ENCODE data around the gene C19orf81. TPM values are rescaled to one million over a fixed set of nuclear protein-coding genes. Genes with fewer than 3 reads are reported as not detected.

The C19orf81 gene
- total and polyA plus RNA-seq, 5 donors = 0.52 to 1.5 (median 1.5) TPM; not detected in 2

- no peak for DNase-seq
- no peak overlapping the region for H3K27ac ChIP-seq (ENCODE audit: low read length)
- WGBS = 74% methylated on average over 20 of the region's 20 CpGs
- no peak overlapping the region for H3K4me3 ChIP-seq (ENCODE audit: low read length)
- intact Hi-C loops (cut with DNase I) = no loop called here
- ATAC-seq = no peak
- peaks cover 4% of the 10 kb centered on the region for H3K9me3 ChIP-seq (ENCODE audit: control insufficient read depth, low read length)
- no peaks in the 10 kb centered on the region for H3K4me1 ChIP-seq (ENCODE audit: control insufficient read depth, insufficient read depth, low read length)
- no peaks in the 10 kb centered on the region for H3K27me3 ChIP-seq (ENCODE audit: control insufficient read depth, insufficient read depth)
These were observed 17.0 kb upstream of the C19orf81 start for GRCh38 chr19:50632151-50632835.

GRCh38 chr19:50633359-50633758 lies 15.9 kb upstream of the C19orf81 start:
- DNase-seq = no peak

DNA sequence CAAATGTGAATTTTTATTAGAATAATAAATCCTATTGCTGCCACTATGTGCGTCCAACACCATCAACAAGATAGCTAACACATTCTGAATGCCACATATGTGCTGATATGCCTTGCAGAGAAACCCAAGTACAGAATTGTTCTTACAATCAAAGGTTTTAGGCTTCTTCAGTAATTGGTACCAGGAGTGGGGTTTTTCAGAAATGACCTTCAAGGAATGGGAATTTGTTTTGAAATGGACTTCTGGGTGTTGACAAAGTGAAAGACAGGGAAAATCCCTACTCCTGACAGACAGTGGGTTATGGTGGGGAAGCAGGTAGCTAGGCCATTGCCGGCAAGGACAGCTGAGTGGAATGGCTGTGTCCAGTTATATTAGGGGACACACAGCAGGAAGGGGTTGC lies 15.3 kb upstream of the C19orf81 start:
- Histone ChIP-seq H3K4me3 (ENCODE audit: low read length) (no peak overlapping the region), H3K4me1 (ENCODE audit: control insufficient read depth, insufficient read depth, low read length) (no peaks in the 10 kb centered on the region), H3K9me3 (ENCODE audit: control insufficient read depth, low read length) (peaks cover 4% of the 10 kb centered on the region), H3K27ac (ENCODE audit: low read length) (no peak overlapping the region), H3K27me3 (ENCODE audit: control insufficient read depth, insufficient read depth) (no peaks in the 10 kb centered on the region)
- WGBS = 96% methylated on average over 2 of the region's 2 CpGs
- ATAC-seq (no peak), DNase-seq (no peak)
- intact Hi-C loops (cut with DNase I) = no loop called here

More at GRCh38 chr19:50633359-50633758, 15.9 kb upstream of the C19orf81 start:
- no peak overlapping the region for H3K4me3 ChIP-seq (ENCODE audit: low read length)
- H3K27me3 ChIP-seq (ENCODE audit: control insufficient read depth, insufficient read depth) = no peaks in the 10 kb centered on the region
- 71% methylated on average over 2 of the region's 2 CpGs for WGBS
- no peak for ATAC-seq
- no peak overlapping the region for H3K27ac ChIP-seq (ENCODE audit: low read length)
- intact Hi-C loops (cut with DNase I) = no loop called here
- H3K9me3 ChIP-seq (ENCODE audit: control insufficient read depth, low read length) = peaks cover 4% of the 10 kb centered on the region
- no peaks in the 10 kb centered on the region for H3K4me1 ChIP-seq (ENCODE audit: control insufficient read depth, insufficient read depth, low read length)

DNA sequence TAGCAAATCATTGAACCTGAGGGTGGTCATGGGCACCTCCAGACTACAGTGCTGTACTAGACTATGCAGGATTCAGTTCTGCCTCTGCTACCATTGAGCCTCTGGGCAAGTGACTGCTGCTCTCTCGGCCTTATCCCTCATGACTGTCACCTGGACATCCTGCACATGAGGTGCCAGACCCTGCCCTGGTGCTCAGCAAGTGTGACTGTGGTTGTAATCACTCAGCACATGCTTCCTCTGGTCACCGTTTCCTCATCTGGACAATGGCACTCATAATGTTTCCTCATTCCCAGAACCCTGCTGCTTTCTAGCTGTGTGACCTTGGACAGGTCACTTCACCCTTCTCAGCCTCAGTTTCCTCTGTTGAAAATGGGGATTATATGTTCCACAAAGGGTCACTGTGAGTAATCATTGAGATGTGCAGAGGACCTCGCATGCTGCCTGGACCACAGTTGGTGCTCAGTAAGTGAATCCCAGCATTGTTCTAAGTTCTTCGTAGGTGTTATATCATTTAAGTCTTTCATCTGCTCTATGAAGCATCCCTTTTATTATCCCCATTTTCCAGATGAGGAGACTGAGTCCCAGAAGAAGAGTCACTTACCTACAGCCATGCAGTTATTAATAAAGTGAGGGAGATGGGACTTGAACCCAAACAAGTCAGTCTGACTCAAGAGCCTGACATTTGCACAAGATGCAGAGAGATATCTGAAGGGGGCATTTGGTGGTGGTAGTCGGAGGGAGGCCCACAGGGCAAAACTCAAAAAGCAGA lies 12.7 kb upstream of the C19orf81 start:
- H3K27me3 ChIP-seq (ENCODE audit: control insufficient read depth, insufficient read depth) = no peaks in the 10 kb centered on the region
- no peak overlapping the region for H3K27ac ChIP-seq (ENCODE audit: low read length)
- no peaks in the 10 kb centered on the region for H3K4me1 ChIP-seq (ENCODE audit: control insufficient read depth, insufficient read depth, low read length)
- intact Hi-C loops (cut with DNase I) = no loop called here
- H3K9me3 ChIP-seq (ENCODE audit: control insufficient read depth, low read length) = peaks cover 4% of the 10 kb centered on the region
- DNase-seq (no peak), ATAC-seq (no peak)
- 62% methylated on average over 5 of the region's 5 CpGs for WGBS
- no peak overlapping the region for H3K4me3 ChIP-seq (ENCODE audit: low read length)

DNA sequence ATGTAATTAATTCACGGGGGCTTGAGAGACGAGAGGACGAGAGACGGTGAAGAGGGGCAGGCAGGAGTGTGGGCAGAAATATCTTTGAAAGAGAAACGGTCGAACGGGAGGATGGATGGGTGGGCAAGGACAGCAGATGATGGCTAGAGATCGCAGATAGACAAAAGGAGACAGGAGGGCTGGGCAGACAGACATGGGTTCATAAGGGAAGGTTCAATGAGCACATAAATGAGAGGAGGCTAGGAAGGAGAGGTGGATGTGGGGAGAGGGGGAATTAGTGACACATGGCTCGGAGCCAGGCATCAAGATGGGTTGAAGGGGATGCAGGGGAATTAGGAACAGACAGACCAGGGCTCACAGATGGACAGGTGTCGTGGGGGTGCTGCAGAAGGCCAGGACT lies 10.6 kb upstream of the C19orf81 start:
- WGBS = 40% methylated on average over 10 of the region's 10 CpGs
- Histone ChIP-seq H3K27me3 (ENCODE audit: control insufficient read depth, insufficient read depth) (no peaks in the 10 kb centered on the region), H3K27ac (ENCODE audit: low read length) (no peak overlapping the region), H3K9me3 (ENCODE audit: control insufficient read depth, low read length) (peaks cover 2% of the 10 kb centered on the region), H3K4me3 (ENCODE audit: low read length) (no peak overlapping the region), H3K4me1 (ENCODE audit: control insufficient read depth, insufficient read depth, low read length) (no peaks in the 10 kb centered on the region)
- DNase-seq (no peak), ATAC-seq (no peak)
- intact Hi-C loops (cut with DNase I) = no loop called here

GRCh38 chr19:50639121-50640112 lies 9.8 kb upstream of the C19orf81 start, which contains the start of gene SYT3:
SYT3 (minus strand) TSS chr19:50639881; CDS start chr19:50637411, 2,470 bp downstream.
- Histone ChIP-seq H3K27me3 (ENCODE audit: control insufficient read depth, insufficient read depth) (no peaks in the 10 kb centered on the region), H3K4me3 (ENCODE audit: low read length) (peak within 1 kb of the TSS; percentile 45), H3K4me1 (ENCODE audit: control insufficient read depth, insufficient read depth, low read length) (no peaks in the 10 kb centered on the region), H3K27ac (ENCODE audit: low read length) (no peak within 1 kb of the TSS), H3K9me3 (ENCODE audit: control insufficient read depth, low read length) (no peaks in the 10 kb centered on the region)
- DNase-seq = peak; percentile 71 to 82 (median 79)
- peak; percentile 87 to 91 for ATAC-seq
- WGBS = 2% methylated on average over 75 of the region's 76 CpGs
- intact Hi-C loops (cut with DNase I) = no loop called here

DNA sequence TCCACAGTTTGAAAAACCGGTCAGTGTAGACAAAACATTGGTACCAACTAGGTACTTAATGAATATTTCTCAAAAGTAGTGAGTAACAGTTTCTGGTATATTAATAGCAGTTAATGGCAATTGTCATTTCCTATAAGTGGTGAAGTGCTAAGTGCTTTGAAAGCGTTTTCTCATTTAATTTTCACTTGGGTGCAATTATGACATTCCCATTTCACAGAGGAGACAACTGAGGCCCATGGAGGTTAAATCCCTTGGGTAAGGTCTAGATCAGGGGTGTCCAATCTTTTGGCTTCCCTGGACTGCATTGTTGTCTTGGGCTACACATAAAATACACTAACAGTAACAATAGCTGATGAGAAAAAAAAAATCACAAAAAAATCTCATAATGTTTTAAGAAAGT lies 8.9 kb upstream of the C19orf81 start:
- H3K4me1 ChIP-seq (ENCODE audit: control insufficient read depth, insufficient read depth, low read length) = no peaks in the 10 kb centered on the region
- no peak overlapping the region for H3K4me3 ChIP-seq (ENCODE audit: low read length)
- ATAC-seq (no peak), DNase-seq (no peak)
- intact Hi-C loops (cut with DNase I) = no loop called here
- no peaks in the 10 kb centered on the region for H3K27me3 ChIP-seq (ENCODE audit: control insufficient read depth, insufficient read depth)
- WGBS = 72% methylated on average over 2 of the region's 2 CpGs
- H3K9me3 ChIP-seq (ENCODE audit: control insufficient read depth, low read length) = no peaks in the 10 kb centered on the region
- no peak overlapping the region for H3K27ac ChIP-seq (ENCODE audit: low read length)

GRCh38 chr19:50644315-50644915 lies 4.8 kb upstream of the C19orf81 start:
- Histone ChIP-seq H3K27me3 (ENCODE audit: control insufficient read depth, insufficient read depth) (no peaks in the 10 kb centered on the region), H3K9me3 (ENCODE audit: control insufficient read depth, low read length) (no peaks in the 10 kb centered on the region), H3K4me1 (ENCODE audit: control insufficient read depth, insufficient read depth, low read length) (no peaks in the 10 kb centered on the region), H3K27ac (ENCODE audit: low read length) (no peak overlapping the region), H3K4me3 (ENCODE audit: low read length) (no peak overlapping the region)
- DNase-seq = no peak
- intact Hi-C loops (cut with DNase I) = no loop called here
- WGBS = 43% methylated on average over 1 of the region's 1 CpG
- no peak for ATAC-seq

DNA sequence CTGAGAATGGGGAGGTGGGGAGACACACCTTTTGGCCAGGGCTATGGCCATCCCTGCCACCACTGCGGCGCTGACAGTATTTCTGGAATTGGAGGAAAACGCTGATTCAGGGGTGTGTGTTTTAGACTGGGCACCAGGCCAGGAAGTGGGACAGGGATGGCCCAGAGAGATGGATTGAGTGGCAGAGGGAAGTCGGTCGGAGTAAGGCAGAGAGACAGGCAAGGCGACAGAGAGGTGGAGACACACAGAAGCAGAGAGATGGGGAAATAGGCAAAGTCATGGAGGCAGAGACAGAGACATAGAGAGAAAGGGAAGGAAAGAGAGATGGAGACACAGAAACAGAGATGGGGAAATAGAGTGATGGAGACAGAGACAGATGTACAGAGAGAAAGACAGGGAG lies 4.1 kb upstream of the C19orf81 start:
- 66% methylated on average over 6 of the region's 6 CpGs for WGBS
- no peaks in the 10 kb centered on the region for H3K27me3 ChIP-seq (ENCODE audit: control insufficient read depth, insufficient read depth)
- intact Hi-C loops (cut with DNase I) = no loop called here

GRCh38 chr19:50646074-50646807 lies 3.0 kb upstream of the C19orf81 start:
- H3K4me3 ChIP-seq (ENCODE audit: low read length) = no peak overlapping the region
- H3K27me3 ChIP-seq (ENCODE audit: control insufficient read depth, insufficient read depth) = no peaks in the 10 kb centered on the region
- intact Hi-C loops (cut with DNase I) = no loop called here
- no peaks in the 10 kb centered on the region for H3K4me1 ChIP-seq (ENCODE audit: control insufficient read depth, insufficient read depth, low read length)
- ATAC-seq = no peak
- no peak for DNase-seq
- no peak overlapping the region for H3K27ac ChIP-seq (ENCODE audit: low read length)
- no peaks in the 10 kb centered on the region for H3K9me3 ChIP-seq (ENCODE audit: control insufficient read depth, low read length)
- WGBS = 38% methylated on average over 6 of the region's 6 CpGs

More for the DNA sequence above, 4.1 kb upstream of the C19orf81 start:
- Histone ChIP-seq H3K4me1 (ENCODE audit: control insufficient read depth, insufficient read depth, low read length) (no peaks in the 10 kb centered on the region), H3K27ac (ENCODE audit: low read length) (no peak overlapping the region), H3K9me3 (ENCODE audit: control insufficient read depth, low read length) (no peaks in the 10 kb centered on the region), H3K4me3 (ENCODE audit: low read length) (no peak overlapping the region)
- ATAC-seq (no peak), DNase-seq (no peak)
